Esophagus squamous epithelium (tissue), 5 donors: ENCODE measurements around the gene SLC12A9. TPM values are rescaled to one million over a fixed set of nuclear protein-coding genes. Genes with fewer than 3 reads are reported as not detected.

ENCODE experiments used
- DNase-seq: peaks from one replicate; lab custom pipeline; 2025; lab: John Stamatoyannopoulos, UW
- H3K27ac ChIP-seq, 4 donors: fragments of 200-600 bp; sonication (generic); one replicate each; pipeline ENCODE4 v1.5.1; 2016 to 2019; ENCODE audit warnings: mild to moderate bottlenecking in 1 of 4
- H3K27me3 ChIP-seq, 4 donors: fragments of 200-600 bp; sonication (generic); 1 replicate in 3 of 4; 2 replicates in 1 of 4; pipeline versions ENCODE4 v1.5.1 to v1.6.0; 2017 to 2021; ENCODE audit warnings: antibody characterized with exemption in 1 of 4
- H3K36me3 ChIP-seq, 3 donors: fragments of 200-600 bp; sonication (generic); one replicate each; pipeline ENCODE4 v1.5.1; 2016 to 2019
- H3K4me1 ChIP-seq, 3 donors: fragments of 200-600 bp; sonication (generic); one replicate each; pipeline ENCODE4 v1.5.1; 2017 to 2019
- H3K4me3 ChIP-seq, 4 donors: fragments of 200-600 bp; sonication (generic); 1 replicate in 3 of 4; 2 replicates in 1 of 4; pipeline ENCODE4 v1.5.1; 2016 to 2019; ENCODE audit warnings: mild to moderate bottlenecking in 2 of 4, moderate library complexity in 1 of 4
- H3K9me3 ChIP-seq, 3 donors: fragments of 200-600 bp; sonication (generic); one replicate each; pipeline ENCODE4 v1.5.1; 2016 to 2019
- POLR2A ChIP-seq, 4 donors: fragments of 450-650 bp; IDR thresholded peaks; one replicate each; pipeline ENCODE4 v1.6.1; 2017; ENCODE audit warnings: antibody characterized with exemption in 4 of 4, mild to moderate bottlenecking in 4 of 4, moderate library complexity in 3 of 4
- WGBS, 2 donors: methylation state at CpG; one replicate each; pipeline ENCODE4 v1.1.5; 2018; 5-methylcytosine and 5-hydroxymethylcytosine counted together
- intact Hi-C: fragments of 100-400 bp; cut with DNase I; formaldehyde crosslinking; loops from one replicate; pipeline ENCODE4 v1.15.0; 2022
- total RNA-seq, 4 donors: library from RNA; depleted of rRNA; stranded (reverse); fragments of >200 nt; gene quantifications; one replicate each; pipeline ENCODE4 v1.1.0, GENCODE V29; 2016
- TF ChIP-seq, protein P1 (sequence below), 6 experiments: fragments of 450-650 bp in 4 of 6; fragments of 200-600 bp in 2 of 6; sonication (generic) in 2 of 6; IDR thresholded peaks; one replicate each; pipeline ENCODE4 v1.5.1; 2016 to 2019; ENCODE audit warnings: antibody characterized with exemption in 6 of 6, mild to moderate bottlenecking in 4 of 6, moderate library complexity in 4 of 6
- donor health status: DM: yes; HTN: yes; CAD: no.

The SLC12A9 gene
- total RNA-seq, 4 donors from 2014 or later: 9.9 to 19.6 (median 17.3) TPM

DNA sequence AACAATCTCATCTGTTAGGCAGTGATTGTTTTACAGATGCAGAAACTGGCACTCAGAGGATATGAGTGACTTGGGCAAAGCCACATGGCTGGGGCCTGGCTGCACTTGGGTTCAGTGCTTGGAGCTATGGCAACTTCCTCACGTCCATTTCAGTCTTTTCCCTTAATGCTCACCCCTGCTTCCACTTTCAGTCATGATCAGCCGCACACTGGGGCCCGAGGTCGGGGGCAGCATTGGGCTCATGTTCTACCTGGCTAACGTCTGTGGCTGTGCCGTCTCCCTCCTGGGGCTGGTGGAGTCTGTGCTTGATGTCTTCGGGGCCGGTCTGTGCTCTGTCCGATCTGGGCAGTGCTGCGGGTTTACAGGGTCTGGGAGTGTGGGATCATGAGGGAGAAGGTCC is 3.0 kb downstream of the SLC12A9 start:
- intact Hi-C loops: loop anchor here (5.0 kb wide), 1 partner anchor 158 kb away; no protein-coding TSS in a partner anchor
- DNase-seq: no peak
- WGBS, 2 donors: 91 to 100% methylated on average over 1 to 10 of the region's 10 CpGs
- Histone ChIP-seq H3K9me3 (no peaks in the 10 kb centered on the region), H3K36me3 (peaks cover 2 to 51% (median 7%) of the 10 kb centered on the region in 3 donors), H3K4me1 (peaks cover 17 to 34% (median 18%) of the 10 kb centered on the region in 3 donors), H3K4me3 (no peak overlapping the region), H3K27ac (no peak overlapping the region), H3K27me3 (no peaks in the 10 kb centered on the region)
- no peak for TF ChIP-seq POLR2A (IDR thresholded peaks at IDR 0.05)
- TF ChIP-seq, protein P1, sequence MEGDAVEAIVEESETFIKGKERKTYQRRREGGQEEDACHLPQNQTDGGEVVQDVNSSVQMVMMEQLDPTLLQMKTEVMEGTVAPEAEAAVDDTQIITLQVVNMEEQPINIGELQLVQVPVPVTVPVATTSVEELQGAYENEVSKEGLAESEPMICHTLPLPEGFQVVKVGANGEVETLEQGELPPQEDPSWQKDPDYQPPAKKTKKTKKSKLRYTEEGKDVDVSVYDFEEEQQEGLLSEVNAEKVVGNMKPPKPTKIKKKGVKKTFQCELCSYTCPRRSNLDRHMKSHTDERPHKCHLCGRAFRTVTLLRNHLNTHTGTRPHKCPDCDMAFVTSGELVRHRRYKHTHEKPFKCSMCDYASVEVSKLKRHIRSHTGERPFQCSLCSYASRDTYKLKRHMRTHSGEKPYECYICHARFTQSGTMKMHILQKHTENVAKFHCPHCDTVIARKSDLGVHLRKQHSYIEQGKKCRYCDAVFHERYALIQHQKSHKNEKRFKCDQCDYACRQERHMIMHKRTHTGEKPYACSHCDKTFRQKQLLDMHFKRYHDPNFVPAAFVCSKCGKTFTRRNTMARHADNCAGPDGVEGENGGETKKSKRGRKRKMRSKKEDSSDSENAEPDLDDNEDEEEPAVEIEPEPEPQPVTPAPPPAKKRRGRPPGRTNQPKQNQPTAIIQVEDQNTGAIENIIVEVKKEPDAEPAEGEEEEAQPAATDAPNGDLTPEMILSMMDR (IDR thresholded peaks at IDR 0.05): no peak

DNA sequence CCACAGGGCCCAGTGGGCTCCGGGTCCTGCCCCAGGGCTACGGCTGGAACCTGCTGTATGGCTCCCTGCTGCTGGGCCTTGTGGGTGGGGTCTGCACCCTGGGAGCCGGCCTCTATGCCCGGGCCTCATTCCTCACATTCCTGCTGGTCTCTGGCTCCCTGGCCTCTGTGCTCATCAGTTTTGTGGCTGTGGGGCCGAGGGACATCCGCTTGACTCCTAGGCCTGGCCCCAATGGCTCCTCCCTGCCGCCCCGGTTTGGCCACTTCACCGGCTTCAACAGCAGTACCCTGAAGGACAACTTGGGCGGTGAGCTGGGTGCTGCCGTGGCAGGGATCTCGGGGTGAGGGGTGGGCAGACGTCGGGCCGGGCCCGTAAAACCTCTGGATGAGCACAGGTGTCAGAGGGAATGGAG is 4.4 kb downstream of the SLC12A9 start:
- WGBS, 2 donors: 100% methylated on average over 1 to 7 of the region's 16 CpGs

DNA sequence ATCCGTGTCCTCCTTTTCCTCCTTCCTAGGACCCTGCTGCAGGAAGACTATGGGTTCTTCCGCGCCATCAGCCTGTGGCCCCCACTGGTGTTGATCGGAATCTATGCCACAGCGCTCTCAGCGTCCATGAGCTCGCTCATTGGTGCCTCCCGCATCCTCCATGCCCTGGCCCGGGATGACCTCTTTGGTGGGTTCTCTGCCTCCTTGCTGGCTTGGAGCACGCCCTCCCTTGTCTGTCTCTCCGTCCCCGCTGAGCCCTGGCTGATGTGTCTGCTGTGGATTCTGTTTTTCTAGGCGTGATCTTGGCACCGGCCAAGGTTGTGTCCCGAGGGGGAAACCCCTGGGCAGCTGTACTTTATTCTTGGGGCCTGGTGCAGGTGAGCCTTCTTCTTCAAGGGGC is 7.3 kb downstream of the SLC12A9 start:
- H3K27ac ChIP-seq: no peak overlapping the region
- H3K9me3 ChIP-seq: no peaks in the 10 kb centered on the region
- no peak for DNase-seq
- WGBS, 2 donors: 81 to 85% methylated on average over 10 to 15 of the region's 15 CpGs
- H3K4me3 ChIP-seq: no peak overlapping the region
- H3K4me1 ChIP-seq: peaks cover 0 to 11% (median 0%) of the 10 kb centered on the region in 3 donors
- intact Hi-C loops: loop anchor here (5.0 kb wide), 1 partner anchor 163 kb away; no protein-coding TSS in a partner anchor
- H3K27me3 ChIP-seq: no peaks in the 10 kb centered on the region
- TF ChIP-seq POLR2A (IDR thresholded peaks at IDR 0.05): no peak
- TF ChIP-seq, protein P1 (IDR thresholded peaks at IDR 0.05): no peak
- peaks cover 16 to 81% (median 19%) of the 10 kb centered on the region in 3 donors for H3K36me3 ChIP-seq

More for the DNA sequence above, 4.4 kb downstream of the SLC12A9 start:
- Histone ChIP-seq H3K27me3 (no peaks in the 10 kb centered on the region), H3K4me3 (no peak overlapping the region), H3K27ac (no peak overlapping the region), H3K36me3 (peaks cover 15 to 64% (median 16%) of the 10 kb centered on the region in 3 donors), H3K9me3 (no peaks in the 10 kb centered on the region), H3K4me1 (peaks cover 14 to 28% (median 16%) of the 10 kb centered on the region in 3 donors)
- TF ChIP-seq POLR2A (IDR thresholded peaks at IDR 0.05): no peak
- TF ChIP-seq, protein P1 (IDR thresholded peaks at IDR 0.05): no peak
- intact Hi-C loops: loop anchor here (5.0 kb wide), 1 partner anchor 160 kb away; no protein-coding TSS in a partner anchor
- no peak for DNase-seq

DNA sequence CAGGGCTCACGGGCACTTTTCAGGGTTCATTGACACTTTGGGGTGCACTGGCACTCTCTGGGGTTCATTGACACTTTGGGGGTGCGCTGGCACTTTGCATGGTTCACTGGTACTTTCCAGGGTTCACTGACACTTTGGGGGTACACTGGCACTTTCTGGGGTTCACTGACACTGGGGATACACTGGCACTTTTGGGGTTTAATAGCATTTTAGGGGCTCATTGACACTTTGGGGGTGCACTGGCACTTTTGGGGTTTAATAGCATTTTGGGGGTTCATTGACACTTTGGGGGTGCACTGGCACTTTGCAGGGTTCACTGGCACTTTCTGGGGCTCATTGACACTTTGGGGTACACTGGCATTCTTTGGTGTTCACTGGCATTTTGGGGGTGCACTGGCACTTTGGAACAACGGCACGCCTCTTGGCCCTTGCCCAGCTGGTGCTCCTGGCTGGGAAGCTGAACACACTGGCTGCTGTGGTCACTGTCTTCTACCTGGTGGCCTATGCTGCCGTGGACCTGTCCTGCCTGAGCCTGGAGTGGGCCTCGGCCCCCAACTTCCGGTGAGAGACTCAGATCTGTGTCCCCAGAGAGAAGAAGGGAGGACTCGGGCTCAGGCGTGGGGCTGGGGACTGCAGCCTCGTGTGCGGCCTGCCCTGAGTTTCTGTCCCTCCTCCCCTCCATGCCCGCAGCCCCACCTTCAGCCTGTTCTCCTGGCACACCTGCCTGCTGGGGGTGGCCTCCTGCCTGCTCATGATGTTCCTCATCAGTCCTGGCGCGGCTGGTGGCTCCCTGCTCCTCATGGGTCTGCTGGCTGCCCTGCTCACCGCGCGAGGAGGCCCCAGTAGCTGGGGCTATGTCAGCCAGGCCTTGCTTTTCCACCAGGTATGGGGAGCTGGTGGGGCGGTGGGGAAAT is 8.4 kb downstream of the SLC12A9 start:
- intact Hi-C loops: no loop called here
- DNase-seq: no peak
- Histone ChIP-seq H3K4me3 (no peak overlapping the region), H3K9me3 (no peaks in the 10 kb centered on the region), H3K4me1 (peaks cover 4 to 22% (median 5%) of the 10 kb centered on the region in 3 donors), H3K36me3 (peaks cover 16 to 74% (median 19%) of the 10 kb centered on the region in 3 donors), H3K27ac (no peak overlapping the region), H3K27me3 (no peaks in the 10 kb centered on the region)
- TF ChIP-seq POLR2A (IDR thresholded peaks at IDR 0.05): no peak
- TF ChIP-seq, protein P1 (IDR thresholded peaks at IDR 0.05): no peak
- 80 to 89% methylated on average over 4 to 5 of the region's 18 CpGs for WGBS, 2 donors

DNA sequence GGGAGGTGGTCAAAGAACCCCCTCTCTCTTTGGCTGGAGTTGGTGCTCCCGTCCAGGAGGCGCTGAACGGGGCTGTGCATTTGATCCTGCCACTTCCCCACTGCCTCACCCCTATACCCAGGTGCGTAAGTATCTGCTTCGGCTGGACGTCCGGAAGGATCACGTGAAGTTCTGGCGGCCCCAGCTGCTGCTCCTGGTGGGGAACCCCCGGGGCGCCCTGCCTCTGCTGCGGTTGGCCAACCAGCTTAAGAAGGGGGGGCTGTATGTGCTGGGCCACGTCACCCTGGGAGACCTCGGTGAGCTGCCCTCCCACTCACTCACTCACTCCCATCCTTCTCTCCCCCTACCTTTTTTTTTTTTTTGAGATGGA is 9.1 kb downstream of the SLC12A9 start:
- Histone ChIP-seq H3K4me3 (no peak overlapping the region), H3K27ac (no peak overlapping the region), H3K36me3 (peaks cover 16 to 68% (median 19%) of the 10 kb centered on the region in 3 donors), H3K4me1 (peaks cover 11 to 29% (median 11%) of the 10 kb centered on the region in 3 donors), H3K9me3 (no peaks in the 10 kb centered on the region), H3K27me3 (no peaks in the 10 kb centered on the region)
- TF ChIP-seq, protein P1 (IDR thresholded peaks at IDR 0.05): no peak
- TF ChIP-seq POLR2A (IDR thresholded peaks at IDR 0.05): no peak
- no peak for DNase-seq
- 87 to 88% methylated on average over 10 to 14 of the region's 14 CpGs for WGBS, 2 donors
- intact Hi-C loops: no loop called here
